ENCODE data around the gene HAUS1. TPM values are rescaled to one million over a fixed set of nuclear protein-coding genes. Genes with fewer than 3 reads are reported as not detected.

Gene HAUS1
- total RNA-seq, 3 donors from 2014 or later: 44.9 to 62.6 (median 52.6) TPM

GRCh38 chr18:46167971-46168370, 63.8 kb downstream of the HAUS1 start:
- Histone ChIP-seq H3K36me3 (no peaks in the 10 kb centered on the region), H3K4me1 (no peaks in the 10 kb centered on the region), H3K9me3 (no peaks in the 10 kb centered on the region), H3K4me3 (peak overlapping the region in 1 of 3 donors; percentile 25), H3K27ac (no peak overlapping the region), H3K27me3 (no peaks in the 10 kb centered on the region)
- intact Hi-C loops (cut with DNase I; ENCODE audit: low total_unique reads): loop anchor here (5.0 kb wide), 2 partner anchors 754 to 761 kb away; no protein-coding TSS in a partner anchor
- TF ChIP-seq POLR2AphosphoS5 (IDR thresholded peaks at IDR 0.05) (no peak), CTCF (IDR thresholded peaks at IDR 0.05) (no peak), POLR2A (IDR thresholded peaks at IDR 0.05) (no peak)
- DNase-seq (ENCODE audit: low spot score in 2 of 2): no peak

- Histone ChIP-seq H3K4me1 (no peaks in the 10 kb centered on the region), H3K9me3 (no peaks in the 10 kb centered on the region), H3K4me3 (no peak overlapping the region), H3K27me3 (no peaks in the 10 kb centered on the region), H3K27ac (no peak overlapping the region), H3K36me3 (no peaks in the 10 kb centered on the region)
- no peak for DNase-seq (ENCODE audit: low spot score in 2 of 2)
- intact Hi-C loops (cut with DNase I; ENCODE audit: low total_unique reads): loop anchor here (5.0 kb wide), 2 partner anchors 753 to 762 kb away; no protein-coding TSS in a partner anchor
- TF ChIP-seq POLR2AphosphoS5 (IDR thresholded peaks at IDR 0.05): no peak
- TF ChIP-seq CTCF (IDR thresholded peaks at IDR 0.05): no peak
- no peak for TF ChIP-seq POLR2A (IDR thresholded peaks at IDR 0.05)
Observed at GRCh38 chr18:46169464-46169941, 65.3 kb downstream of the HAUS1 start.

- intact Hi-C loops (cut with DNase I; ENCODE audit: low total_unique reads): loop anchor here (10.0 kb wide), 1 partner anchor 303 kb away; no protein-coding TSS in a partner anchor
- no peak for DNase-seq (ENCODE audit: low spot score in 2 of 2)
Observed at GRCh38 chr18:46171331-46171730, 67.1 kb downstream of the HAUS1 start.

GRCh38 chr18:46173393-46174341, 69.5 kb downstream of the HAUS1 start:
- Histone ChIP-seq H3K27ac (peak overlapping the region; percentile 93 to 95), H3K36me3 (no peaks in the 10 kb centered on the region), H3K4me3 (peak overlapping the region; percentile 99 to 100 (median 99)), H3K4me1 (no peaks in the 10 kb centered on the region), H3K9me3 (no peaks in the 10 kb centered on the region), H3K27me3 (no peaks in the 10 kb centered on the region)
- intact Hi-C loops (cut with DNase I; ENCODE audit: low total_unique reads): loop anchor here (10.0 kb wide), 1 partner anchor 301 kb away; no protein-coding TSS in a partner anchor
- DNase-seq (ENCODE audit: low spot score in 2 of 2): peak; percentile 88 to 94
- no peak for TF ChIP-seq POLR2A (IDR thresholded peaks at IDR 0.05)
- peak; percentile 55 to 82 (median 62) for TF ChIP-seq POLR2AphosphoS5 (IDR thresholded peaks at IDR 0.05)
- TF ChIP-seq CTCF (IDR thresholded peaks at IDR 0.05): peak; percentile 67 to 85 (median 71)

More at GRCh38 chr18:46171331-46171730, 67.1 kb downstream of the HAUS1 start:
- H3K27ac ChIP-seq: no peak overlapping the region
- H3K27me3 ChIP-seq: no peaks in the 10 kb centered on the region
- TF ChIP-seq POLR2A (IDR thresholded peaks at IDR 0.05) (no peak), POLR2AphosphoS5 (IDR thresholded peaks at IDR 0.05) (no peak), CTCF (IDR thresholded peaks at IDR 0.05) (no peak)
- no peak overlapping the region for H3K4me3 ChIP-seq
- H3K4me1 ChIP-seq: no peaks in the 10 kb centered on the region
- H3K36me3 ChIP-seq: no peaks in the 10 kb centered on the region
- no peaks in the 10 kb centered on the region for H3K9me3 ChIP-seq
